Transverse colon (tissue), 4 donors: Measurements from ENCODE around the gene AKT1S1. TPM values are rescaled to one million over a fixed set of nuclear protein-coding genes. Genes with fewer than 3 reads are reported as not detected.

ENCODE experiments used
- DNase-seq: peaks from one replicate; pipeline ENCODE4 v3.0.0-alpha.2; 2019
- H3K27ac ChIP-seq, 4 donors: fragments of 200-600 bp; sonication (generic); 2 replicates each; pipeline ENCODE4 v1.5.1; 2016 to 2018; ENCODE audit warnings: inconsistent platforms in 4 of 4
- H3K27me3 ChIP-seq: fragments of 200-600 bp; sonication (generic); 2 replicates; pipeline ENCODE4 v1.5.1; 2017; ENCODE audit warnings: inconsistent platforms
- H3K36me3 ChIP-seq, 4 donors: fragments of 200-600 bp; sonication (generic); 2 replicates each; pipeline ENCODE4 v1.5.1; 2017 to 2019; ENCODE audit warnings: inconsistent platforms in 4 of 4
- H3K4me1 ChIP-seq, 4 donors: fragments of 200-600 bp; sonication (generic); 2 replicates each; pipeline ENCODE4 v1.5.1; 2017 to 2020; ENCODE audit warnings: inconsistent platforms in 4 of 4
- H3K4me3 ChIP-seq, 4 donors: fragments of 200-600 bp; sonication (generic); 1 replicate in 1 of 4; 2 replicates in 3 of 4; pipeline versions ENCODE4 v1.5.1 to v1.6.1; 2017 to 2019; ENCODE audit warnings: inconsistent platforms in 4 of 4
- H3K9me3 ChIP-seq, 2 donors: fragments of 200-600 bp; sonication (generic); 2 replicates each; pipeline ENCODE4 v1.5.1; 2017 to 2019; ENCODE audit warnings: inconsistent platforms in 2 of 2
- CTCF ChIP-seq, 5 experiments: fragments of 200-600 bp in 3 of 5; fragments of 450-650 bp in 2 of 5; sonication (generic) in 3 of 5; IDR thresholded peaks; 1 replicate in 2 of 5; 2 replicates in 3 of 5; pipeline ENCODE4 v1.5.1; 2016 to 2017; ENCODE audit warnings: antibody characterized with exemption in 5 of 5, inconsistent platforms in 3 of 5, mild to moderate bottlenecking in 2 of 5, moderate library complexity in 1 of 5
- EP300 ChIP-seq: sonication (generic); formaldehyde crosslinking; IDR thresholded peaks from one replicate; pipeline ENCODE4 v1.6.1; 2017; ENCODE audit warnings: antibody characterized with exemption, low read depth
- POLR2A ChIP-seq: fragments of 450-650 bp; IDR thresholded peaks from one replicate; pipeline ENCODE4 v1.6.1; 2016; ENCODE audit warnings: antibody characterized with exemption, mild to moderate bottlenecking, moderate library complexity
- POLR2AphosphoS5 ChIP-seq, 3 donors: sonication (generic); formaldehyde crosslinking; IDR thresholded peaks; one replicate each; pipeline ENCODE4 v1.6.1; 2016; ENCODE audit warnings: antibody characterized with exemption in 3 of 3
- WGBS, 2 donors: methylation state at CpG; one replicate each; pipeline ENCODE4 v1.1.5; 2018; ENCODE audit warnings: low coverage in 1 of 2; 5-methylcytosine and 5-hydroxymethylcytosine counted together
- in situ Hi-C, 4 donors: fragments of 200-750 bp; cut with MboI; loops; one replicate each; pipeline versions ENCODE4 v1.15.0 to v1.15.1; 2017; ENCODE audit warnings: low sequenced_read_pairs in 3 of 4, low pct_ligation_motif_present in 1 of 4, low pct_unique_long_range_greater_than_20kb in 1 of 4
- intact Hi-C: fragments of 100-400 bp; cut with DNase I; formaldehyde crosslinking; loops from one replicate; pipeline ENCODE4 v1.15.1; 2023; ENCODE audit warnings: low total_unique reads
- total RNA-seq, 4 donors: library from RNA; depleted of rRNA; stranded (reverse); fragments of >200 nt; gene quantifications; one replicate each; pipeline ENCODE4 v1.1.0, GENCODE V29; 2016

Gene AKT1S1
- total RNA-seq, 4 donors from 2014 or later = 15.3 to 29.7 (median 22.7) TPM

GRCh38 chr19:49918089-49918488 is 40.9 kb upstream of the AKT1S1 start:
- H3K27ac ChIP-seq = no peak overlapping the region
- intact Hi-C loops (no loop called here), in situ Hi-C loops (no loop called here)
- no peak overlapping the region for H3K4me3 ChIP-seq
- DNase-seq = no peak
- no peaks in the 10 kb centered on the region for H3K4me1 ChIP-seq
- no peaks in the 10 kb centered on the region for H3K9me3 ChIP-seq
- 92 to 96% methylated on average over 6 to 8 of the region's 8 CpGs for WGBS, 2 donors
- no peak for TF ChIP-seq CTCF (IDR thresholded peaks at IDR 0.05)
- no peak for TF ChIP-seq POLR2A
- H3K36me3 ChIP-seq = peaks cover 0 to under 1% (median 0%) of the 10 kb centered on the region in 4 donors
- H3K27me3 ChIP-seq = no peaks in the 10 kb centered on the region

GRCh38 chr19:49916839-49917733 is 39.9 kb upstream of the AKT1S1 start:
- H3K4me1 ChIP-seq = no peaks in the 10 kb centered on the region
- in situ Hi-C loops = no loop called here
- no peaks in the 10 kb centered on the region for H3K27me3 ChIP-seq
- no peak overlapping the region for H3K4me3 ChIP-seq
- no peaks in the 10 kb centered on the region for H3K9me3 ChIP-seq
- no peak overlapping the region for H3K27ac ChIP-seq
- TF ChIP-seq CTCF (IDR thresholded peaks at IDR 0.05) (no peak), POLR2A (no peak), POLR2AphosphoS5 (IDR thresholded peaks at IDR 0.05) (no peak)
- peaks cover 0 to 4% (median 0%) of the 10 kb centered on the region in 4 donors for H3K36me3 ChIP-seq
- intact Hi-C loops = no loop called here
- no peak for DNase-seq
- WGBS, 2 donors = 84 to 85% methylated on average over 10 to 21 of the region's 21 CpGs

GRCh38 chr19:49915271-49915670 is 38.1 kb upstream of the AKT1S1 start:
- TF ChIP-seq CTCF (IDR thresholded peaks at IDR 0.05) (no peak), POLR2AphosphoS5 (IDR thresholded peaks at IDR 0.05) (no peak), POLR2A (no peak), EP300 (no peak)
- no peaks in the 10 kb centered on the region for H3K9me3 ChIP-seq
- 94 to 98% methylated on average over 3 to 6 of the region's 6 CpGs for WGBS, 2 donors

GRCh38 chr19:49913720-49914119 is 36.6 kb upstream of the AKT1S1 start:
- 88 to 100% methylated on average over 2 to 10 of the region's 10 CpGs for WGBS, 2 donors
- Histone ChIP-seq H3K27me3 (no peaks in the 10 kb centered on the region), H3K4me1 (peaks cover 0 to 14% (median 3%) of the 10 kb centered on the region in 4 donors), H3K4me3 (no peak overlapping the region), H3K27ac (no peak overlapping the region), H3K9me3 (no peaks in the 10 kb centered on the region), H3K36me3 (peaks cover 0 to 4% (median under 1%) of the 10 kb centered on the region in 4 donors)
- TF ChIP-seq POLR2A = no peak
- DNase-seq = no peak
- in situ Hi-C loops (no loop called here), intact Hi-C loops (no loop called here)

More at GRCh38 chr19:49915271-49915670, 38.1 kb upstream of the AKT1S1 start:
- Histone ChIP-seq H3K4me3 (no peak overlapping the region), H3K4me1 (peaks cover 0 to 14% (median 3%) of the 10 kb centered on the region in 4 donors), H3K27me3 (no peaks in the 10 kb centered on the region), H3K36me3 (peaks cover 0 to 4% (median 0%) of the 10 kb centered on the region in 4 donors), H3K27ac (no peak overlapping the region)
- in situ Hi-C loops (no loop called here), intact Hi-C loops (no loop called here)
- no peak for DNase-seq
